GM18499 (cell line): ENCODE results near the gene MED13L.
"Not testable (repeated sequence)": the region's sequence is repeated elsewhere in the genome, so short reads cannot be mapped to it uniquely, and the experiment has no call there.

ENCODE experiments used
- ATAC-seq: cut with Tn5 transposase; IDR thresholded peaks from one replicate; pipeline ENCODE4 v1.9.1; 2021; ENCODE audit warnings: moderate number of reproducible peaks; ENCODE audit not compliant: insufficient read depth, unreplicated experiment

MED13L gene

DNA sequence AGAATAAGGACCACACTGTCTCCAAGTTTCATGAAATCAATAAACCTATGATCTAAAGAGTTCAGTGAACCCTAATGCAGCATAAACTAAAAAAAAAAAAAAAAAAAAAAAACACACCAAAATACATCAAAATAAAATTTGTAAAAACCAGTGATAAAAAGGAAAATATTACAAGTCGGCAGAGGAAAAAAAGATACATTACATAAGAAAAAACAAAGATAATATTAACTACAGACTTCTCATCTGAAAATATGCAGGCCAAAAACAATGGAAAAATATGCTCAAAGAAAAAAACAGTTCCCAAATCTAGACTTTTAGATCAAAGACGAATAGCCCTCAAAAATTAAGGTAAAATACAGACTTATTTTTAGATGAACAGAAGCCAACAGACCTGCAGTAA, 27.6 kb downstream of the MED13L start:
- ATAC-seq, result no peak

DNA sequence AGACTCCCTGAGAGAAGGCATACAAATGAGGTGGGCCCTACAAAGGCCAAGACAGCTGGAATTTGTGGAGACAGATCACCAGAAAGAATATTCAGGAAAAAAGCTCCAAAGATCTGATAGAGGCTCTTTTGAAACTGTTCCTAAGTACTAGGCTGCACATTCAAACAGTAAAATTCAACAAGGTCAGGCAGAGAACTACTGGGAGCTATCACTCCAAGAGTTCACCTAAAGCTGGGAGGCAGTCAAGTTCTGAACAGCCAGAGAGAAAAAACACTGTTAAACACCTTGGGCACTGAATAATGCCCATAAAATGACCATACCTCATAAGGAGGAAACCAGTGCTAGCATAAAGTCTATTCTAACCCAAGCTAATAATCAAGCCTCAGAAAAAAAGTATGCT, 28.6 kb downstream of the MED13L start:
- ATAC-seq, result no peak

DNA sequence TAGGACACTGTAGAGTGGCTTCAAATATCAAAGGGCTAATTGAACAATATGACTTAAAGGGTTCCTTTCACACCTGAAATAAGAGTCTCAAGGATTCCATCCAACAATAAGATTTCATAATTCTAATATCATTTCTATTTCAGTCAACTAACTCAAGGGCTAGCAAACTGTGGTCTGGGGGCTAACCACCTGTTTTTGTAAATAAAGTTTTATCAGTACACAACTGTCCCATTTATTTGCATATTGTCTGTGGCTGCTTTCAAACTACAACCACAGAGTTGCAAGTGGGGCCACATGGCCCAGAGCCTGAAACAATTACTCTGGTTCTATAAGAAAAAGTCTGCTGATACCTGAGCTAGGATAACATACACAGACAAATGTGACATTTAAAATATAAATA, 29.1 kb downstream of the MED13L start:
- ATAC-seq, result no peak

DNA sequence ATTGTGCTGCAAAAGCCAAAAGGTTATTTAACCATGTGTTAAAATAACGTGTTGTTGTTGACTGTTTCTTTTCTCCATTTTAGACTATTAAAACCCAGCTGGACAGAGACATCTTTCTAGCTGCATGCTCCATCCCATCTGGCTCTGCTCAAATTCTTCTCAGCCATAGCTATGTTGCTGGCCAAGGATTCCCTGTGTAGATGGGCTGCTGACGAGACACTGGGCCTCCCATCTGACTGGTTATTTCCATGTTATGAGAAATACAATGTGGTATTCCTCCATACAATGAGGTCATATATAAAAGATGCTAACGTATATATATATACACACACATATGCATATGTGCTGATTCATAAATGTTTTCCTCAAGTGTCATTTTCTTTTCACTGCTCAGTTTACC, 30.1 kb downstream of the MED13L start:
- ATAC-seq, result no peak

DNA sequence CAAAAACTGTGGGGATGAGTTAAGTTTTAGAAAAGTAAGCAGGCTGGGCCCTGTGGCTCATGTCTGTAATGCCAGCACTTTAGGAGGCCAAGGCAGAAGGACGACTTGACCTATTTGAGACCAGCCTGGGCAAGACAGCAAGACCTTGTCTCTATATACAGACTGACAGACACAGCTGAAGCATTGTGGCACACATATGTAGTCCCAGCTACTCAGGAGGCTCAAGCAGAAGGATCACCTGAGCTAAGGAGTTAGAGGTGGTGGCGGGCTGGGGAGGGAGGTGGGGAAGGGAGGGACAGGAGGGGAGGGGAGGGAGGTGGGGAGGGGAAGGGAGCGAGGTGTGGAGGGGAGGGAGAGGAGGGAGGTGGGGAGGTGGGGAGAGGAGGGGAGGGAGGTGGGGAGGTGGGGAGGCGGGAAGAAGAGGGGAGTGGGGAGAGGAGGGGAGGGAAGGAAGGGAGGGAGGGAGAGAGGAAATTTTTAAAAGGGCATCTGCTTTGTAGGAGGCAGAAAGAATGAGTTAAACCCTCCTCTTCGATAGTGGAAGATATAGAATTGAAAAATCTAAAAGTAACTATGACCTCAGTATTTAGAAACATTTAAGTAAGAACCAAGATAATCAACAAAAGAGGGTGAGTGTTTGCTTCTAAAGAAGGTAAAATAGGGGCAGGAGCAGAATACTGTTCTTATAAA, 30.9 kb downstream of the MED13L start:
- ATAC-seq, result no peak

DNA sequence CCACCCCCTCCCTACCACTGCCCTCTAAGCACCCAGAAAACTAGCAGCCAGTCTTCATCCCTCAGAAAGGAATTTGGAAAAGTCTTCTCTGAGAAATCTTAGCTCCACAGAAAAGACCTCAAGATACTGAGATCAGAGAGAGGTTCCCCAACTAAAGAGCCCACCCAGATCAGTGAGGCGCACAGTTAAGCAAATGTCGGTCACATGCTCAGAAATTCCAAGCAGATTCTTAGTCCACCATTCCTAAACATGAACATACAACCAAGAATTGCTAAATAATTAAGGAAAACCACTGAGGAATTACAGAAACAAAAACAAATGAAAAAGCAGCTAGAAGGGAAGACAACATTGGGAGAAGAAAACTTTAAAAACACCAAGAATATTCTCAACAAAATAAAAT, 32.3 kb downstream of the MED13L start:
- ATAC-seq, result no peak

DNA sequence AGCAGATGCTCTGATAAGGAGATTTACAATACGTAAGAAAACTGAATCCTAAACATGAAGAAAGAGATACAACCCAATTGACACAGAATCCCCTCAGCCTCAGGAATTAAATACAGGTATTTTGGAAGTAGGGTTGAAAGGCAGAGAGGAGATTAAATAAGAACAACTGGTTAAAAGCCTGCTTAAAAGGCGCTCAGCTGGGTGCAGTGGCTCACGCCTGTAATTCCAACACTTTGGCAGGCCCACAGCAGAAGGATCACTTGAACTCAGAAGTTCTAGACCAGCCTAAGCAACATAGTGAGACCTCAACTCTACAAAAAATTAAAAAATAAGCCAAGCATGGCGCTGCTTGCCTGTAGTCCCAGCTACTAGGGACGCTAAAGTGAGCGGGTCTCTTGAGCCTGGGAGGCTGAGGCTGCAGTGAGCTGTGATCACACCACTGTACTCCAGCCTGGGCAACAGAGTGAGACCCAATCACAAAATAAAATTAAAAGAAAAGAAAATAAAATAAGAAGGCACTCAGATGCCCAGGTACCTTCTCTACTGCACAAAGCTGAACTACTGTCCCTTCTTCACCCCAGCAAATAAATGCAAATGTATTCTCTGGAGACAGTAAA, 32.9 kb downstream of the MED13L start:
- ATAC-seq, result no peak

DNA sequence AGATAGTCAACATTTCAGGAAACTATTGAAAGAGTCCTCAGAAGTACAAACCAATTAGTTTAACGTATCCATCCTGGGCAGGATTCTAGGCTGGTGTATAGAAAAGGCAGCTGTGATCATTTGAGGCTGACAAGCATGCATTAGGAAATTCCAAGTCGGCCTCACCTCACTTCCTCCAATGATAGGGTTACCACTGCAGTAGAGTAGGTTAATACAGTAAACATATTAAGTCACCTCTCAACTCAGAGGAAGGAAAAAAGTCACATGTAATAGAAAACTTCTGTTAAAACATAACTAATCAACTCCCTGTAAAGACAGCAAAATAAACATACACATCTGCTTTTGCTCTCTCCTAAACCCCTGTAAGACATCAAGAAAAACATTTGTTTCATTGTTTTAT, 33.5 kb downstream of the MED13L start:
- ATAC-seq, result no peak

DNA sequence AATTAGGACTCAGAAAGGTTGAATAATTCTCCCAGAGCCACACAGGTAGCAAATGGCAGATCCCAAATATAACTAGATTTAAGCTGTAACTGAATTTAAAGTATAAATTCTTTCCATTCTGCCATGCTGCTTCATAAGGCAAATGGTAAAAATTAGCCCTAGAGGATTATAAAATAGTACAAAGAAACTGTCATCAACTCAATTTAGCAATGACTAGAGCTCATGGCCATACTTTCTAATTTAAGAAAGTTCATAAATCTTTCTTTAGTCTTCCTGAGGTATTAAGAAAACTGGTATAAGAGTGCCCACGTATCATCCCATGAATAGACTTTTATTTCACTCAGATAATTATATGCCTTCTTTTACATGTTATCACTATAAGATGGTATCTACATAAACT, 34.8 kb downstream of the MED13L start:
- ATAC-seq, result no peak

DNA sequence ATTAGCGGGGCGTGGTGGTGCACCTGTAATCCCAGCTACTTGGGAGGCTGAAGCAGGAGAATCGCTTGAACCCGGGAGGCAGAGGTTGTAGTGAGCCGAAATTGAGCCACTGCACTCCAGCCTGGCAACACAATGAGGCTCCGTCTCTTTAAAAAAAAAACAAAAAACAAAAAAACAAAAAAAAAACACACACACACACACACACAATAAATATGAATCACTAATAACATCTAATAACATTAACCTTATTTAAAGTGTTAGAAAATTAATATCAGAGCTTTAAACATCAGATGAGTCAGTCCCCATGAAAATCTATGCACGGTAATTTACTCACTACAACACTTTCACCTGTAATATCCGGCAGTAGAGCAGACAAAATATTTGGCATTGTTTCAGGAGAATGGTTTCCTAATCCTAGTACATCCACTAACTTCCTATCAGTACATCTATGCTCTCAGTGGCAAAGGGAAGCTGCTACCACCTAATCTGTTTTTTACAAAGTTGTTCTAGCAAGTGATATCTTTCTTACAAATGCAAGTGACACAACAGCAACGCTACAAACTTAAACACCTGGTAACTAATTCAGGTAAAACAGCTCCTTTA, 36.2 kb downstream of the MED13L start:
- no peak for ATAC-seq

DNA sequence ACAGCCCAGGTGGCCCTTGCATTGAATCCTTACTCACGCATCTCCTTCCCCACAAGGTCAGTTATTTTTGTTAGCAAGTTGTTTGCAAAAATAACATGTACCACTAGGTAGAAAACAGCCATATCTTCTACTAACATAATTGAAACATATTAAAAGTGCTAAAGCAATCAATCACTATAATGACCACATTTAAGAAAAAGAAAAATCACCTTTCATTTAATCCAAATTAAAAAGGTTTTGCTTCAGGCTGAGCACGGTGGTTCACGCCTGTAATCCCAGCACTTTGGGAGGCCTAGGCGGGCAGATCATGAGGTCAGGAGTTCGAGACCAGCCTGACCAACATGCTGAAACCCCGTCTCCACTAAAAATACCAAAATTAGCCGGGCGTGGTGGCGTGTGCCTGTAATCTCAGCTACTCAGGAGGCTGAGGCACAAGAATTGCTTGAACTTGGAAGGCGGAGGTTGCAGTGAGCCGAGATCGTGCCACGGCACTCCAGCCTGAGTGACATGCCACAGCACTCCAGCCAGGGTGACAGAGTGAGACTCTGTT, 38.8 kb downstream of the MED13L start:
- ATAC-seq, result not testable (repeated sequence)

DNA sequence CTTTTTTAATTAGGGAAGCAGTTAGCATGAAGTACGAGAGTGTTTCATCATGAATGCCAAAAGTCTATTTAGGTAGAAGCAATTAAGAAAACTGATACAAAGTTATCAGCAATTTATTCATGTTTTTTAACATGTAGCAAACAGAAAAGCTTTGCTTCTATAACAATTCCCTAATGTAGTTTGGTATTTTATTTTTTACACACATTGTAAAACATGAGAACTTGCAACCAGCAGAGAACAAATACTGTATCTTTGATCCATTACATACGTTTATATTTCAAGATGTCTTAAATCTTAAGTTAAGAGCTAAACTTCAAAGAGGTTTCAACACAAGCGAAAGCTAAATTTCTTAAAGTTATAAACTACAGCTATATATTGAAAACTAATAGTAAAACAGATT, 39.3 kb downstream of the MED13L start:
- no peak for ATAC-seq

DNA sequence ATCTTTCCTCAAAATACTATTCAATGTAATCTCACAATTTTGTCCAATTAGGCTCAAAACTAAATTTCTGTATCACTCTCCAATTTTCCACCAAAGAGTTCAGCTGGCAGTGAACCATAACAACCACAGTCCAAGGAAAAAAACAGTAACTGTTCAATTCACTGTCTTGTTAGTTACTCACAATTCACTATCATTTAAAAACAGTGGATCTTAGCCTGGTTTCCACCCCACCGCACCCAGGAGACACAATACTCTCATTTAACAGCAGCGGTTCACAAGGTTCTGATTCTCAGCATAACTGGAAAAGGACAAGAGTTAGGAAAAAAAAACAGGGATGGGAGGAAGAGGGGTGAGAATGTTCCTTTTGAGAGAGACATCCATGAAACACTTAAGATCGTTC, 40.5 kb downstream of the MED13L start:
- ATAC-seq, result no peak

DNA sequence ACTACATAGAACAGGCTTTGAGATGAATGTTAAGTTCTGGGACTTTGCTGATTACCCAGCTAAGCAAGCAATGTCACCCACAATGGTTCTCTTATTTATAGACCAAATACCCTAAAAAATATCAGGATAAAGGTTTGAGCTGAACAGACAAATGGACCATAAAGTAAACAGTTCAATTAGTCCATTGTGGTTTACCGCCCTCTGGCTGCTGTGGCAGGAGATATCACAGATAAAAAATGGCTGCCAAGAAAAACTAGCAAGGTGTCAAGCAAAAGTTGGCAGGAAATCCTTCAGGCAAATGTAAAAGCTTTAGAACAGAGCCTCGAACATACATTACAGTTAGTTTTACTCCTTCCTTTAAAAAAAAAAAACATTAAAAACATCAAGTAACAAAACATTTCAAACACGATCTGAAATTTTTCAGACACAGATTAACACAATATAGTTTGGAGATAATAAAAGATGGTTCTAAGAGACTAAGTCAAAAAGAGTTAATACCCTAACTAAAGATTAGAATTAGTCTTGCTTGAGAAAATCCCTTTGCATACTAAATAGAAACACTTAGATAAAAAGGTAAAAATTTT, 41.3 kb downstream of the MED13L start:
- no peak for ATAC-seq

DNA sequence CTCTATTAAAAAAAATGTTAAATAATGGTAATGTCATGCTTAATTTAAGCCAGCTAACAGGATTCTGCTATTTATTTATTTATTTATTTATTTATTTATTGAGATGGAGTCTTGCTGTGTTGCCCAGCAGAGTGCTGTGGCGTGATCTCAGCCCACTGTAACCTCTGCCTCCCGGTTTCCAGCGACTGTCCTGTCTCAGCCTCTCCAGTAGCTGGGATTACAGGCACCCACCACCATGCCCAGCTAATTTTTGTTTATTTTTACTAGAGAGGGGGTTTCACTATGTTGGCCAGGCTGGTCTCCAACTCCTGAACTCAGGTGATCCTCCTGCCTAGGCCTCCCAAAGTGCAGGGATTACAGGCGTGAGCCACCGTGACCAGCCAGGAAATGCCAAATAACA, 43.3 kb downstream of the MED13L start:
- ATAC-seq, result not testable (repeated sequence)

DNA sequence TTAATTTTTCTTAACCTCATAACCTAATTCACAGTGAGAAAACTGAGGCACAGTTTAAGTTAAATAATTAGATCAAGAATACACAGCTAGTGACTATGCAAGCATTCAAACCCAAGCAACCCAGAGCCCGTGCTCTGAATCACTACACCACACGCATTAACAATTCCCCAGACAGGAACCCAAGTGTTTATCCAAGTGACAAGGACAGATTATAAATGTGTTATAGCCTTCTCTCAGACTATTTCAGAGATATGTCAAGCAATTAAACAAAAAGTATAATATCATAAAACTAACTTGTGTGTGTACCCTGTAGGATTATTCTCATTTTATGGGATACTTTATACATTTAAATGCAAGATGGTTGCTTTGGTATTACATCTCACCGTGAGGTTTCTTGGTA, 43.8 kb downstream of the MED13L start:
- no peak for ATAC-seq

DNA sequence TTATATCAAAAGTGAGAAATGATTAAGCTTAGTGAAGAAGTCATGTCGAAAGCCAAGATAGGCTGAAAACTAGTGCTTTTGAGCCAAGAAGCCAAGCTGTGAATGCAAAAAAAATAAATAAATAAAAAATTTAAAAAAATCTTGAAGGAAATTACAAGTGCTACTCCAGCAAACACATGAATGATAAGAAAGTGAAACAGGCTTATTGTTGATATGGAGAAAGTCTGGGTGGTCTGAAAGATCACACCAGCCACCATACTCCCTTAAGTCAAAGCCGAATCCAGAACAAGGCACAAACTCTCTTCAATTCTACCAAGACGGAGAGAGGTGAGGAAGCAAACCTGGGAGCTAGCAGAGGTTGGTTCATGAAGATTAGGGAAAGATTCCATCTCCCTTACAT, 49.7 kb downstream of the MED13L start:
- no peak for ATAC-seq

DNA sequence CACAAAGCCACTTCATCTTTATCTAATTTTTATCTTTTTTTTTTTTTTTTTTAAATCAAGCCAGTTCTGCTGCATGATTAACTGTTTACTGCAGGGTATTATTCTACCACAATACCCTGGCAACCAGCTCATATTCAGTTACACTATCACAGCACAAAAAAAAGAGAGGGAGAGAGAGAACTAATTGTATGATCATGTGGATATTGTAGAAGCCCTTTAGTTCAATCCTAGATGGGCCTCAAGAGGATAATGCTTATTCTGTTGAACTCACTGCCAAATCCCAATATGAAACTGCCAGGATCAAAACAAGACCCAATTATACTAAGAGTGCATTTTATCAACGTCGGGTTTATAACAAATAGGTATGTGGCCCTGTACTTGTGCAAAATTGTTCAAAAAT, 51.5 kb downstream of the MED13L start:
- ATAC-seq, result no peak

DNA sequence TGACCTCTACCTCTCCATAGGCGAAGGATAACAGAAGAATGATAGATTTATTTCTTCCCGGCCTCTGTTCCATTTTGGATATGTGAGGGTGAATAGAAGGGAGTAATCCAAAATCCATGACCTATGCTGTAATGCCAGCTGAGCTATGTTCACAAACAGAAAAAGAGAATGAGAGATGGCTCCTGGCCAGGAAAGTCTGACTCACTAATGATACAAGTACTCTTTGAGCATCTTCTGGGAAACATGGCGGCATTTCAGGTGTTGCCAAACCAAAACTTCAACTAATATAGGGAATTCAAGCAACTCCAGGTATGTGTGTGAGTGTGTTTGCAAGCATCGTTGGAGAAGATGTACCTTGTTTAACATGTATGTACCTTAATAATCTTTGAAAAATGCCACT, 55.1 kb downstream of the MED13L start:
- ATAC-seq, result no peak

DNA sequence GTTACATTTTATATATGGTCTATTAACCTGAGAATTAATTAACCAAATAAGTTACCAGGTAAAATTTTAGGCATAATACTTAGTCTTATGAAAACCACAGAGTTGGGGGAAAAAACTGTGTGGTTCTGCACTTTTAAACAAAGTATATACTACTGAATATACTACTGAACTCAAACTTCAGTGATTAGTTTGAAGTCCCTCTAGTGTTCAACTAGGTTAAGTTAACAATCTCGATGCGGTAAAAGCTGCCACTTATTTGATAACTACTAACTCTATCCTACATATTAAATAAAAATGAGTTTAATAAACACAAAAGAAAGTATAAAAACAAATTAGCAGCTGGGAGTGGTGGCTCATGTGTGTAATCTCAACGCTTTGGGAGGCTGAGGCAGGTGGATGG, 56.7 kb downstream of the MED13L start:
- no peak for ATAC-seq

DNA sequence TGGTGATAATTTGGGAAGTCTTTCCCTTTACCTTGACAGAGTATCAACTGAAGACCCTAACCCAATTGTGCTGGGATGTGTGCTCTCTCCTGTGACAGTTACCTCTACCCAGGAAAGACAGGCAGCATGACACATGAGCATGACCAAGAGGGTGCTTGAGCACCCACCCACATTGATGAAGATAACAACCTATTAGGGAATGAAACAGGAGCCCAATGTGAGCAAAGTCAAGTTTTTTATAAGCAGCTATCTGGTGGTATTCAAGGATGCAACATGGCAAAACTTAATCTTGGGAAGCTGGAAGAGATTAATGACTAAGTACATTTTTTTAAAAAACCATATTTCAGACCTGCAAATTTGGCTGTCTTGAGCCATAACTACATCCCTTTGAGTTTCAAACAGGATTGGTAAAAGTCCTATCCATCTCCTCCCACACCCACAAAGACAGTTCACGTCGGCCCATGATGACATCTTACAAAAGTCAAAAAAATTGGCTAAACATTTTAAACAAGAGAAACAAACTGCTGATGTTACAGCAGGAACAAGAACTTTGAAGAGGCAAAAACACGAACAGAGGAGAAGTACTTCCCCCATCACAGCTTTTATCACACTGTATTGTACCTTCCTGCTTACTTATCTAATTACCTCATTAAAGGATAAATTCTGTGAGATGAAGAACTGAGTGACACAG, 60.3 kb downstream of the MED13L start:
- no peak for ATAC-seq
